K562 (cell line): Measurements from ENCODE around the gene ITGA6. TPM values are rescaled to one million over a fixed set of nuclear protein-coding genes. Genes with fewer than 3 reads are reported as not detected.

Experiments
- ATAC-seq: fragments of 200-7000 bp; cut with Tn5 transposase; 3 replicates; pipeline ENCODE4 v1.9.1; 2020; ENCODE audit warnings: moderate library complexity
- BruUV-seq: library from RNA; stranded (reverse); fragments of 400-500 nt; replicated peaks from 2 replicates; lab custom pipeline; 2021; lab: Mats Ljungman, UMichigan
- CTCF ChIA-PET: fragments of 300-600 bp; formaldehyde crosslinking; extraction: SDS; loops from one replicate; lab custom pipeline; 2021; ENCODE audit warnings: low intra/inter-chr PET ratio; lab: Yijun Ruan, JAX
- POLR2A ChIA-PET: fragments of 300-600, 350-650 bp; sonication (Branson Sonifier 250); formaldehyde crosslinking; extraction: SDS; loops from one replicate; lab custom pipeline; 2021; ENCODE audit warnings: antibody characterized with exemption, inconsistent platforms; lab: Yijun Ruan, JAX
- DNase-seq, 4 experiments: peaks; one replicate each; pipeline versions ENCODE4 v3.0.0 to v3.0.0-alpha.2; 2011 to 2018; ENCODE audit warnings: low spot score in 3 of 4, mixed read lengths in 3 of 4; ENCODE audit errors: extremely low read depth in 1 of 4
- FAIRE-seq: peaks from 2 replicates; lab custom pipeline; 2011; peaks lifted over from hg19 to GRCh38; lab: Jason Lieb, UNC
- H2AFZ ChIP-seq: 2 replicates; pipeline ENCODE4 v1.6.0; 2011; ENCODE audit warnings: low read depth, low read length, control low read depth, inconsistent platforms
- H3K27ac ChIP-seq: fragments of 200-600 bp; 3 replicates; pipeline ENCODE4 v1.8.0; 2011; ENCODE audit warnings: low read depth, mild to moderate bottlenecking, control low read depth, inconsistent platforms, low read length, moderate library complexity, mixed read lengths; ENCODE audit errors: extremely low read depth
- H3K27me3 ChIP-seq, 2 experiments: fragments of 300-600 bp in 1 of 2; 2 replicates in 1 of 2; 3 replicates in 1 of 2; pipeline versions ENCODE4 v1.6.0 to v1.8.0; 2011; ENCODE audit warnings: inconsistent platforms in 2 of 2, low read length in 2 of 2, mild to moderate bottlenecking in 1 of 2, mixed read lengths in 1 of 2, moderate library complexity in 1 of 2; ENCODE audit not compliant: control insufficient read depth in 2 of 2, insufficient read depth in 2 of 2
- H3K36me3 ChIP-seq: fragments of 300-600 bp; 3 replicates; pipeline ENCODE4 v1.8.0; 2011; ENCODE audit warnings: mild to moderate bottlenecking, low read length, inconsistent platforms; ENCODE audit not compliant: control insufficient read depth, insufficient read depth
- H3K4me1 ChIP-seq, 2 experiments: fragments of 200-600 bp in 1 of 2; replicated peaks in 1 of 2; 2 replicates in 1 of 2; 3 replicates in 1 of 2; pipeline versions ENCODE4 v1.5.1 to v1.8.0; 2011; ENCODE audit warnings: inconsistent platforms in 2 of 2, low read length in 2 of 2, mild to moderate bottlenecking in 1 of 2, mixed read lengths in 1 of 2, moderate library complexity in 1 of 2; ENCODE audit not compliant: control insufficient read depth in 2 of 2, insufficient read depth in 2 of 2
- H3K4me2 ChIP-seq: 2 replicates; pipeline ENCODE4 v1.6.1; 2011; ENCODE audit warnings: low read length, control low read depth, inconsistent platforms, mixed read lengths; ENCODE audit not compliant: insufficient read depth
- H3K4me3 ChIP-seq: fragments of 200-600 bp; sonication (generic), shearing (Covaris generic); 2 replicates; pipeline ENCODE4 v1.5.1; 2016; ENCODE audit warnings: control low read depth, inconsistent platforms
- H3K79me2 ChIP-seq: fragments of 200-600 bp; 3 replicates; pipeline ENCODE4 v1.8.0; 2011; ENCODE audit warnings: low read length, inconsistent platforms; ENCODE audit not compliant: control insufficient read depth, insufficient read depth
- H3K9ac ChIP-seq, 2 experiments: 2 replicates each; pipeline versions ENCODE4 v1.6.0 to v1.6.1; 2011; ENCODE audit warnings: low read depth in 2 of 2, low read length in 2 of 2, control low read depth in 1 of 2, inconsistent platforms in 1 of 2, mild to moderate bottlenecking in 1 of 2, mixed read lengths in 1 of 2; ENCODE audit not compliant: insufficient read depth in 1 of 2
- H3K9me1 ChIP-seq: one replicate; pipeline ENCODE4 v1.6.0; 2011; ENCODE audit warnings: inconsistent platforms, mild to moderate bottlenecking, low read length, moderate library complexity; ENCODE audit not compliant: control insufficient read depth, insufficient read depth
- H3K9me3 ChIP-seq: replicated peaks from 2 replicates; pipeline ENCODE4 v1.5.1; 2011; ENCODE audit warnings: low read depth, low read length, inconsistent platforms; ENCODE audit not compliant: control insufficient read depth, insufficient read depth
- H4K20me1 ChIP-seq: replicated peaks from 2 replicates; pipeline ENCODE4 v1.6.1; 2011; ENCODE audit warnings: low read length, inconsistent platforms, mixed read lengths; ENCODE audit not compliant: control insufficient read depth, insufficient read depth
- SOX6 ChIP-seq: fragments of 450-650 bp; IDR thresholded peaks from 2 replicates; pipeline ENCODE4 v1.6.1; 2014; ENCODE audit warnings: mild to moderate bottlenecking
- WGBS: fragments of 100-300 bp; shearing (Covaris generic); methylation state at CpG from one replicate; pipeline ENCODE4 v1.1.6; 2016; ENCODE audit warnings: low coverage, mixed read lengths; ENCODE audit not compliant: insufficient coverage; ENCODE audit errors: missing lambda C conversion rate; 5-methylcytosine and 5-hydroxymethylcytosine counted together
- in situ Hi-C: fragments of 300-500 bp; cut with MboI; formaldehyde crosslinking; loops from 4 replicates; pipeline ENCODE4 v1.15.0; 2018; ENCODE audit warnings: inconsistent platforms, mixed read lengths
- intact Hi-C: fragments of 100-400 bp; cut with micrococcal nuclease; formaldehyde crosslinking; loops from 2 replicates; pipeline ENCODE4 v1.14.2; 2022
- polyA plus RNA-seq, 8 experiments: library from polyadenylated mRNA; depleted of rRNA in 4 of 8; stranded (reverse) in 5 of 8; unstranded in 3 of 8; fragments of >200 nt; fragmentation: Nextera tagmentation in 2 of 8; fragmentation: Illumina TruSeq in 1 of 8; extraction: Ambion mirVana in 2 of 8; extraction: Trizol in 1 of 8; gene quantifications; 2 replicates each; pipeline versions ENCODE4 v1.2.1 to v1.2.3, GENCODE V29; 2011 to 2014; ENCODE audit warnings: inconsistent platforms in 1 of 8, missing spikeins in 1 of 8
- total RNA-seq, 7 experiments: library from RNA; depleted of rRNA in 6 of 7; stranded (reverse); fragments of >200 nt in 6 of 7; fragmentation: Illumina TruSeq in 2 of 7; extraction: Trizol in 2 of 7; gene quantifications; 2 replicates each; pipeline versions ENCODE4 v1.2.1 to v1.2.3, GENCODE V29; 2011 to 2021; ENCODE audit warnings: low replicate concordance in 1 of 7
- TF ChIP-seq, protein P1 (sequence below): fragments of 450-650 bp; formaldehyde crosslinking; IDR thresholded peaks from 2 replicates; pipeline ENCODE4 v1.4.0; 2022; ENCODE audit warnings: mild to moderate bottlenecking, moderate library complexity

Gene ITGA6
- total and polyA plus RNA-seq, 9 of the 15 experiments (the other 6 are each of a cell fraction or from before 2014, with no cell fraction given) = 0.01 to 0.29 (median 0.05) TPM; not detected in 5

GRCh38 chr2:172380436-172381274 is 46.7 kb upstream of the ITGA6 start:
- Histone ChIP-seq H3K27ac (no peak overlapping the region), H3K4me3 (no peak overlapping the region), H3K36me3 (no peaks in the 10 kb centered on the region), H3K4me1 (no peaks in the 10 kb centered on the region), H3K9me3 (no peaks in the 10 kb centered on the region), H3K4me2 (no peak overlapping the region), H3K9ac (no peak overlapping the region), H3K27me3 (peaks cover 11 to 23% of the 10 kb centered on the region in 2 experiments; a peak in 3 of 5 replicates), H3K79me2 (no peaks in the 10 kb centered on the region), H2AFZ (no peak overlapping the region), H4K20me1 (no peaks in the 10 kb centered on the region), H3K9me1 (no peaks in the 10 kb centered on the region)
- no TSS peak for BruUV-seq
- TF ChIP-seq SOX6 = no peak
- TF ChIP-seq, protein P1, sequence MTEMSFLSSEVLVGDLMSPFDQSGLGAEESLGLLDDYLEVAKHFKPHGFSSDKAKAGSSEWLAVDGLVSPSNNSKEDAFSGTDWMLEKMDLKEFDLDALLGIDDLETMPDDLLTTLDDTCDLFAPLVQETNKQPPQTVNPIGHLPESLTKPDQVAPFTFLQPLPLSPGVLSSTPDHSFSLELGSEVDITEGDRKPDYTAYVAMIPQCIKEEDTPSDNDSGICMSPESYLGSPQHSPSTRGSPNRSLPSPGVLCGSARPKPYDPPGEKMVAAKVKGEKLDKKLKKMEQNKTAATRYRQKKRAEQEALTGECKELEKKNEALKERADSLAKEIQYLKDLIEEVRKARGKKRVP (CRISPR knock-in tag) = 0 out of 2 replicates have a peak, but pooled peaks have one; percentile 45
- no peak for DNase-seq
- WGBS = 0% methylated on average over 8 of the region's 8 CpGs
- FAIRE-seq = no peak
- intact Hi-C loops = no loop called here
- ChIA-PET POLR2A (no interaction called here), CTCF (no interaction called here)
- in situ Hi-C loops = no loop called here
- no peak for ATAC-seq
